Activated CD4-positive, alpha-beta T cell treated with anti-CD3 and anti-CD28 coated beads, Interleukin-2, amount 50 U/mL, for 1 hour (primary cell): ENCODE data around the gene PPP1R12B.
"Not testable (repeated sequence)": the region's sequence is repeated elsewhere in the genome, so short reads cannot be mapped to it uniquely, and the experiment has no call there.

Experiments
- DNase-seq: peaks from one replicate; pipeline ENCODE4 v3.0.0-alpha.2; 2020

Gene PPP1R12B

DNA sequence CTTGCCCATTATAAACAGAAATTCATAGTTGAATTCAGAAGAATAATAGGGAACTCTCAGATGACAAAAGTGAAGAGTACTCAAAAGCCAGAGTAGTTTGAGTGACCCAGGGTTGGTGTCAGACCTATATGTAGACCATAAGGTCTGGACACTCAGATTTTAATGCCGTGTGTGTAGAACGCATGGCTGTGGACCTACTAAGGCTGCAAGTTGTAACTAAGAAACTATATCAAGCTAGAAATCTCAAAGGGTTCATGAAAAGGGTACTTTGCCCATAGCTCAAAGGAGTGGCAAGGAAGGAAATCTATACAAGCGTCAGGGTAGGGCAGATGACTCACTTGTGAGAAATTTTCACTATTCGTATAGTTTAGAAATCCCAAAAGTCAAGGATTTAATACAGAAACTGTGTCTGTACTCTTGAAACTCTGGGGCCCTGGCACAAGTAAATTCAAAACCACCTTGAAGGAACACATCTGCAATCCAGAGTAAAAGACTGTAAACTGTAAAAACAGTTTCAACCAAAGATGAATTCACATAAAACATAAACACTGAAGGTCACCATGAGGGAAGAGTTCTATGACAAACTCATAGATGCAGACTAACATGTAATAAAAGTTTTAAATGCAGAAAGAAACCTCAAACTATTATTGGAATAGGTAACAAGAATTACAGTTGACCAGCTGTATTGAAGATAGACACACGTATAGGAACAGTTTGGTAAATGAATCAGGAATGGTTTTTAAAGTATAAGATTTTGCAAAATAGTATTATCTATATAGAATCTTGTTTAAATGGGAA lies 108.1 kb downstream of the PPP1R12B start:
- not testable (repeated sequence) for DNase-seq

DNA sequence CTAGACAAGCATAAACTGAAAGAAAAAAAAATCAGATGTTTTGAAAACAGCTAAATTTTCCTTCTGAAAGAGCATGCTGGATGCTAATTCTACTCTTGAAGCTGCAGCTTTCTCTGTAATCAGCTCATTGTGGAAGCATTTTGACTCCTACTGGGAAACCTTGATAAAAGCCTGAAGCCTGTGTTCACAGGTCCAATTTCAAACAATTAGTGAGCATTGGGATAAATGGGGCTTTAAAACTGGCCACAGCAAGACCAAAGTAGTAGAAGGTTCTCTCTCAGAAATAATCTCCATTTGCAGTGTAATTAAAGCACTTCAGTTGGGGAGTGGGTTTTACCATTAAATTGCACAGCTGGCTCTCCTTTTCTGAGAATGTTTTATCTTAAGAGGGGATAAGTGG lies 110.2 kb downstream of the PPP1R12B start:
- DNase-seq = not testable (repeated sequence)

DNA sequence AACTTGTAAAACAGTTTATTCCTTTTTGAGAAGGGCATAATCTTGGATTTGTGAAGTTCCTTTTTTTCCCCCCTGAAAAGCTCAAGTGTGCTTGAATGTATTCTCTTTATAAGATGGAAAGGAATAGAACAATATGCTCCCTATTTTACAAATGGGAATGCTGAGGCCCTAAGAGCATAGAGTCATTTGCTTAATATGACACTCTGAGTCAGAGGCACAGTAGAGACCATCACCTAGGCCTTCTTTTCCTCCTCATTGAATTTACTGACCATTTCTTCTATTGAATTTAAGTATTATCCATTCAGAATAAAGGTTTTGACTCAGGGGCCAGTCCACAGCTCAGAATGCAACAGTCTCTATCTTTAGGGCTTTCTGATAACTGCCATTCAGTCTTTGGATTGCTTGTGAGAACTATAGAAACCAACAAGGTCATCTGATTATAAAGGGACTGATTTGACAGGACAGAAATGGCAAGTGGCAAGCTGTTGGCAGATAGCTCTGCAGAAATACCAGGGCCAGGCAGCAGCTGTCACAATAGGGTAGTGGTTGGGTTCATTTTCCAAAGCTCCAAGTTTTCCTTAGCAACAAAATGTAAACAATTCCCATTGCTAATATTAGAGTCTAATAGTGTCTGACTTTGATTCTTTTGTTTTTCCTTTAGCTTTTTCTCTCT lies 111.1 kb downstream of the PPP1R12B start:
- not testable (repeated sequence) for DNase-seq

DNA sequence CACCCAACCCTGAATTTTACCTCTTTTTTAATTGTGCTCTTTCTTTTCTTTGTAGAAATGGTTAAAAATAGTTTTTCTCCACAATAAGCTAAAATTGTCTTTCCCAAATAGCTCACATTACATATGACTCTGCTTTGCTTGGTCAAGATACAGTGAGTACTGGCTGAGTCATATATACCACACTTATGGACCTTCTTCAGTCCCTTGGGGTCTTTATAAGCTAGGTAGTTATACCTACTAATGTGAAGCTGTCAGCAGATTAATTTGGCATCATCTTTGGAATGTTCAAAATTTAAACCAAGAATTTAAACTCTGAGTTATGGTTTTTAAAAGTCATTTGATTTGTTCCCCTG lies 111.6 kb downstream of the PPP1R12B start:
- not testable (repeated sequence) for DNase-seq

DNA sequence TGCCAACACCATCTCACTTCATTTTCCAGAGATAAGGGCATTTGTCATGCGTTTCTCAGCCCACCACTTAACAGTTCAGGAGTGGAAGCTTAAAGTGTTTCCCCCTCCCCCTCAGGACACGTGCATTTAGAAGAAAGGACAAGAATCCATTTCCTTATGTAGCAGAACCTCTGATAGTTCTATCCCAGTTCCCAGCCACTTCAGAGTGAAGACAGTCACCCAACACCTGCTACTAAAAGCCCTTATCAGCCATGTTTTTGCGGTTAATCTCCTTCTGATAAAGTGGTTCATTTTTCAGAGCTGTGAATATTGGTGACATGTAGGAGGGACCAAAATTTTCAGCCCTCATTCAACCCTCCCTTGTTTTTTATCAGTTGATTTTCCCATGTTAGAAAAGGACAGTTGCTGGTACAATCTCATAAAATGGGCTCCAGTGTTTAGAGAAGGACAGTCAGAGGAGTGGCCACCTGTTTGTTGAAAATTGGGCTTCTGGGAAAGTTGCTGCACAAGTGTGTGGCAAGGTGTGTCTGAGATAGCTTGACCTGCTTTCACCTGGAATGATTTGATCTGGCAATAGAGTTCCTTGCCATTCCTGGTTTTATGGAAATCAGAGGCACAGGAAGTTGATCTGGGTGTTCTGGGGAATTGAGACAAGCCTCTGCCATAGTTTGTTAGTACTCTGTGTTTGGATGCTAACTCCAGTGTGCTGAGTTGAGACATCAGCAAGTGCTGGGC lies 114.0 kb downstream of the PPP1R12B start:
- DNase-seq = no peak

DNA sequence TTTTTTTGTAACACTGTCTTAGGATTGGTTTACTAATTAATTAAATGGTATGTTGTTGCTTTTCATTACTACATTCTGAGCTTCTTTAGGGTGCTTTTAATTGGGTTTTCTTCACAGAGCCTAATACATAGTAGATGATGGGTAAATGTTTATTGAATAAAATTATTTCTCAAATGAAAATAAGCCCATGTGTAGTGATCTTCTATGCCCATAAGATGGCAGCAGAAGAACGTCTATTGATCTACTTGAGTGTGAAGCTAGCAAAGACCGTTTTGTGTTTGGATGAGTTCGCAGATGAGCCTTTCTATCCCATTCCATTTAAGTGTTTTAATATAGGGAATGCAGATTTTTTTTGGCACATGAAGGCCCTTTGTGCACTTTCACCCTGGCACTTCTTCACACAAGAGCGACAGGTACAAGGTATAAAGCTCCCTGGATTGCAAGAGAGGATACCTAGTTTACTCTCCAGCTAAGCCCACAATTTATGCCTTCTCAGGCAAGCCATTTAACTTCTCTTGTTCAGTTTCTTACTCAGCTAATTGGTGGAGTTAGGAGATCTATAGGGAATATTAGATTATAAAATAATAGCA lies 115.7 kb downstream of the PPP1R12B start:
- DNase-seq = not testable (repeated sequence)

DNA sequence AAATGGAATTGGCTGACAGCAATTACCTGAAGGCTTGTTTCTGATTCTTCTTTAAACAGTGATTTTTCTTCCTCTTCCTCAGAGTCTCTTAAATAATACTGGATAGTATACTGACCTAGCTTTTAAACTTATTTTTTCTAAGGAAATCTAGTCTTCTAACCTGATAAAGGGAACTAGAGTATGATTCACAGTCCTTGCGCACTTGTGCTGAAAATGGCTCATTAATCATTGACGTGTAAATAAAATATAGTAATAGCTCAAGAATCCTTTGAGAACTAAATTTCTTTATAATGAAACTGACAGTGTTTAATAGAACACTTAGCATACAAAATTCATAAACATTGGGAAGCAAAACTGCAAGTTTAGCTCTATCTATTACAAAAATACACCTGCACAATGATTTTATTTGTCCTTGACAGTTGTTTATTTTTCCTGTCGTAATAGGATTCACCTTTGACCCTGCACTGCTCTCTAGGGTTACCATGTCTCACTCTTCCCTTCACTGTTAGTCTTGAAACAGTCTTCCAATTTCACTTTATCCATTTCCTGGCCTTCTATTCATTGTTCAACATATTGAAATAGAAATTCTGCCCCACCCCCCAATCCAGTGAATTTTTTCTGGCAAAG lies 117.3 kb downstream of the PPP1R12B start:
- DNase-seq = not testable (repeated sequence)

DNA sequence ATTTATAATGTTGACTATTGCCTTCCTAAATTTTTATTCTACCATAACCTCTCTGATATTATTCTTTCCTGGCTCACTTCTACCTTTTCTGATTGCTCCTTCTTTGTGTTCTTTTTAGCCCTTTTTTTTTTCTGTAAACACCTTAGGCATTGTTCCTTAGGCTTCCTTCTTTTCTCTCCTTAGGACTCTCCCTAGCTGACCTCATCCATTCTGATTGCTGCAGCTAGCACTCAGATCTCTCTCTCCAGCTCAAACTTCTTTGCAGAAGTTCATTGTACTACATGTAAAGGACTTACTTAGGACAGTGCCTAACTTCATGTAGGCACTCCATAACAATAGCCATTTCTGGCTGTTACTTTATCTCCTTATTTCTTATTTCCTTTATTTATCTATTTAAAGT lies 117.8 kb downstream of the PPP1R12B start:
- DNase-seq = not testable (repeated sequence)

DNA sequence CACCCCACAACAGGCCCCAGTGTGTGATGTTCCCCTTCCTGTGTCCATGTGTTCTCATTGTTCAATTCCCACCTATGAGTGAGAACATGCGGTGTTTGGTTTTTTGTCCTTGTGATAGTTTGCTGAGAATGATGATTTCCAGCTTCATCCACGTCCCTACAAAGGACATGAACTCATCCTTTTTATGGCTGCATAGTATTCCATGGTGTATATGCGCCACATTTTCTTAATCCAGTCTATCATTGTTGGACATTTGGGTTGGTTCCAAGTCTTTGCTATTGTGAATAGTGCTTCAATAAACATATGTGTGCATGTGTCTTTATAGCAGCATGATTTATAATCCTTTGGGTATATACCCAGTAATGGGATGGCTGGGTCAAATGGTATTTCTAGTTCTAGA lies 118.9 kb downstream of the PPP1R12B start:
- DNase-seq = not testable (repeated sequence)

DNA sequence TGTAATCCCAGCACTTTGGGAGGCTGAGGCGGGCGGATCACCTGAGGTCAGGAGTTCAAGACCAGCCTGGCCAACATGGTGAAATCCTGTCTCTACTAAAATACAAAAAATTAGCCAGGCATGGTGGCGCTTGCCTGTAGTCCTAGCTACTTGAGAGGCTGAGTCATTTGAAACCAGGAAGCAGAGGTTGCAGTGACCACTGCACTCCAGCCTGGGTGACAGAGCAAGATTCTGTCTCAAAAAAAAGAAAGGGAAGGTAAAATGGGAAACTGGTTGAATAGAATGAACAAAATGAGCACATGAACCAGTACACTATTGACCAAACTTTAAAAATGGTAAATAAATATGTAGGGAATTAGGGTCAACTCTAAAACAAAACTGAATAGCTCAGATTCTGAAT lies 120.2 kb downstream of the PPP1R12B start:
- not testable (repeated sequence) for DNase-seq

DNA sequence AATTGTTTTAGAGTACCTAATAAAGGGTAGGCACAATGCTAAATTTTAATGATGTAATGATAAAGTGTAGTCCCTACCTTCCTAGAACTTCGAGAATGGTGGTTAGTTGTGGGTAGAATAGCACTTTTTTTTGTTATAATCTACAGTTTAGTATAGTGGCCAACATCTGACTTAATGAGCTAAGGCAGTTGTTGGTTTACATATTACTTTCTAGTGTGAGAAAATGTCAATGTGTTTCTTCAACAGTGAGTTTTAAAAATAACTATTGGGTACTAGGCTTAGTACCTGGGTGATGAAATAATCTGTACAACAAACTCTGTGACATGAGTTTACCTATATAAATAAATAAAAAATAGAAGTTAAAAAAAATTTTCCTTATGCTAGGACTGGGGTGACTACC lies 120.6 kb downstream of the PPP1R12B start:
- DNase-seq = not testable (repeated sequence)

DNA sequence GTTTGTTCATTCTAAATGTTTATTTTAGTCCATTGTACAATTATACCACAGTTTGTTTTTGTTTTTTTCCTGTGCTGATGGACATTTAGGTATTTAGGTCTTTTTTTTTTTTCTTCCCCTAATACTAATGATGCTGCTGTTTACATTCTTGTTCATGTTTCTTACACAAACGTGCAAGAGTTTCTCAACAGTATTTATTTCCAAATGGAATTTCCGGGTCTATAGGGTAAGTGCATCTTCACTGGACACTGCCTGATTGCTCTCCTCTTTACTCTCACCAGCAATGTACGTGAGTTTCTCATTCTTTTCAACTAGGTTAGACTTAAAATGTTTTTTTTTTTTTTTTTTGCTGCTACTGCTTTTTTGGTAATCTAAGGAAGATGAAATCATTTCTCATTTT lies 122.7 kb downstream of the PPP1R12B start:
- DNase-seq = no peak

DNA sequence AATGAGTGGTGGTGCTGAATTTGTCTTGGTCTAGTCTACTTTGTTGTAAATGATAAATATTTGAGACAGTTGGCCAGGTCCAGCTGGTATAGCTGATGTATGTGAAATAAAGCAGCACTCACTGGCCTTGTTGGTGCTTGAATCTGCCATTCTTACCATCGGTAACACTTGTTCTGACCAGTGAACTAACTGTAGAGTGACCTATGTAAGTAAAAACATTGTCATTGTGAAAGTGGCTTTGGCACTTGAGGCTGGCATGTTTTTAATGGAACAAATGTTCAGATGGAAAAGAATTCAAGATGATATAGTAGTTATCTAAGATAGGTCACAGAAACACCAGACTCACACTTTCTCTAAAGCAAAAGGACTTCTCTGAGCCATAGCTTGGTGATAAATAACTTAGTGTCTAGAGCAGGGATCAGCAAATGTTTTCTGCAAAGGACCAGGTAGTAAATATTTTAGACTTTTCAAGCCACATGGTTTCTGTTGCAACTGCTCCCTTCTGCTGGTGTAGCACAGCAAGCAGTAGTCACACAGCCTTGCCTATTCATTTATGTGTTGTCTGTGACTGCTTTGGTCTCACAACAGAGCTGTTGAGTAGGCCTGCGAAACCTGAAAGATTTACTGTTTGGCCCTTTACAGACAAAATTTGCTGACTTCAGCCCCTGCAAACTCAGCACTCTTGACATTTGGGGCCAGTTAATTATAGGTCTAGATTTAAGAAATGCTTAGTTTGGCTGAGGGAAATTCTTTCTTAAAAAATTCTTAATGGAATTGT lies 124.0 kb downstream of the PPP1R12B start:
- DNase-seq = not testable (repeated sequence)

DNA sequence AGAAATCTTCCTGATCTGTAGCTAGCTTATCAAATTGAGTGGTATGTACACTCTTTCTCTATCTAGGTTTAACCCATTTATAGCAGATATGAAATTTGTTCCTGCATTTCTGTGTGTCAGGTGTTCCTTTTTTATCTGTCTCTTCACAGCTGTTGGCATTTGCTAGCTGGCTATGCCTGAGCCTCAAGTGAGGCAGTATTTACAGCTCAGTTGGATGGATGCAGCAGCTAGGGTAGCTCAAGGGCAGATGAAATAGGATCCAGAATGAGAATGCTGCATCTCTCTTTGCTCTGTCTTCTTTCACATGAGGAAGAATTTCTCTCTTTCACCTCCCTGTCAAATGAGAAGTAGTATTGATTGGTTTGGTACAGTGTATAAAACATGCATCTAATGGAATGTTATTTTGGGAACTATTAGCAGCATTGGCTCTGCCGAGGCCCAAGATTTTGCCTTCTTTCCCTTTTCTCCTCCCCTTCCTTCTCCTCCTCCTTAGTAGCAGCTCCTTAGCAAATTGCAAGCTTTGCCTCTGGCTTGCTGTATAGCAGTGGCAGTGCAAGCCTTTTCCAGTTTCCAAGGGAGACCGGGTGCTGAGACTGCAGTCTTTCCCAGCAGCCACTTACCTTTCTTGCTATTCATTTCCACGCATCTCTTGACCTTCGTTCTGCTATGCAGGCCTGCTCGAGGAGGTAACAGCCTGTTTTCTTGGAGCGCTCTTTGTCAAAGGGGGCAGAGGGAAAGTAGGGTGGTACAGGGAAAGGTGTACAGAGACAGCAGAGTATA lies 125.0 kb downstream of the PPP1R12B start:
- DNase-seq = not testable (repeated sequence)

DNA sequence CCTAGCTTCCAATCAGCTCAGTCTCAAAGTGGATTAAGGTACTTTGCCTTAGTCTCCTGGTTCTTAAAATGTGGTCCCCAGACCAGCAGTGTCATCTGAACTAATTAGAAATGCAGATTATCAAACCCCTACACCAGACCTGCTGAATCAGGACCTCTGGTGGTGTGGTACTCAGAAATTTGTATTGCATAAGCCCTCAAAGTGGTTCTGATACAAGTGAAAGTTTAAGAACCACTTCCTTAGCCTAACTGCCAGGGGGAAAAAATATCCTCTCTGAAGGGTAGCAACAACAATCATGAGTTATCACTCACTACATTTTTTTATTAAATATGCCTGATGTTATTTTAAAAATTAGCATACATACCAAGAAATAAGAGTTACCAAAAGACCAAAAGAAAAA lies 131.2 kb downstream of the PPP1R12B start:
- not testable (repeated sequence) for DNase-seq

DNA sequence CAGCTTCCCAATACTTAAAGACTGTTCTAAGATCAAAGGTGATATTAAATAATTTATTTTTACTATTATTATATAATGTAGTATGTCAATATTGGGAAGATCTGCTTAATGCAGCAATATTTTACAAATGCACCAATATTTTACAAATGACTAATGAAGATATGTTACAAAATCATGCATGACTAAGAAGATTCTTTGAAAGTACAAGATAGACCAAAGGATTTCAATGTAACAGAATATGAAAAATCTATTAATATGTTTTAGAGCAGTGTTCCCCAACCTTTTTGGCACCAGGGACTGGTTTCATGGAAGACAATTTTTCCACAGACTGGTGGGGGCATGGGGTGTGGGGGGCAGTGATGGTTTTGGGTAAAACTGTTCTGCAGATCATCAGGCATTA lies 132.1 kb downstream of the PPP1R12B start:
- DNase-seq = not testable (repeated sequence)

DNA sequence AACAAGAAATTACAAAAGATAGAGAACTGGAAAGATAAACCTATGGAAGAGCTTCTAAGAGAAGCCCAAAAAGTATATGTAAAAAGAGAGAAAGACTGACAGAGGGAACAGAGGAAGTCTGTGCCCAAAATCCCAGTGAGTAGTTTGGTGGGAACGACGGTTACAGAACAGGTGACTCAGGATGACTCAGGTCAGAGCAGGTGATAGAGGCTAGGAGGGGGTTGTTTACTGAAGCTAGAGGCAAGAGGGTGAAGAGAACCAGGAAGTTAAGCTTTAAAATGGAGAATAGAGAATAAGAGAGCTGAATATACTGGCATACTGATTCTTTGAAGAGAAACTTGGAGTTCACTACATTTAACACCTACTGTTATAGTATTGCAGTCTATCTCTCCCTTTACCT lies 134.9 kb downstream of the PPP1R12B start:
- not testable (repeated sequence) for DNase-seq

DNA sequence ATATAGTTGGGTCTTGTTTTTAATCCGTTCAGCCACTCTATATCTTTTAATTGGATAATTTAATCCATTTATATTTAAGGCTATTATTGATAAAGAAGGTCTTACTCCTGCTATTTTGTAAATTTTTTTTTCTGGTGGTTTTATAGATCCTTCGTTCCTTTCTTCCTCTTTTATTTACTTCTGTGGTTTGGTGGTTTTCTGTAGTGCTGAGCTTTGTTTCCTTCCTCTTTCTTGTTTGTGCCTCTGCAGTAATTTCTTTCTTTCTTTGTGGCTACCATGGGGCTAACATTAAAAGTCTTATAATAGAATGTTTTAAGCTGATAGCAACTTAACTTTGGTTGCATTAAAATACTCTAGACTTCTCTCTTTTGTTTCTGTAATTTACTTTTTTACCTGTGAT lies 135.5 kb downstream of the PPP1R12B start:
- not testable (repeated sequence) for DNase-seq

DNA sequence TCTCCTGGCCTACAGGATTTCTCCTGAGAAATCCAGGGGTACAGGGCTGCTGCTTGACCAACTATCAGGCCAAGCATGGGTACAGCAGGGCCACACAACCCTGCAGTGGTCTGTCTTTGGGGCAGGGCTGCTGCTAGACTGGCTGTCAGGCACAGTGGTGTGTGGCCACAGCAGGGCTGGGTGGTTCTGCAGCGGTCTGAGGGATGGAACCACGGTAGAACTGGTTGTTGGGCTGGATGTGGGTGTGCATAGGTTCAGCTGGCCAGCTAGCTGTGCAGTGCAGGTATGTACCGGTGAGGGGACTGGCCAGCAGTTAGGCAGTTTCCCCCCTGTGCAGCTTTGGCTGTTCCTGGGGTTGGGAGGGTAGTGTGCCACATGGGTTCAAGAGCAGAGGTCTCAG lies 136.3 kb downstream of the PPP1R12B start:
- DNase-seq = not testable (repeated sequence)

DNA sequence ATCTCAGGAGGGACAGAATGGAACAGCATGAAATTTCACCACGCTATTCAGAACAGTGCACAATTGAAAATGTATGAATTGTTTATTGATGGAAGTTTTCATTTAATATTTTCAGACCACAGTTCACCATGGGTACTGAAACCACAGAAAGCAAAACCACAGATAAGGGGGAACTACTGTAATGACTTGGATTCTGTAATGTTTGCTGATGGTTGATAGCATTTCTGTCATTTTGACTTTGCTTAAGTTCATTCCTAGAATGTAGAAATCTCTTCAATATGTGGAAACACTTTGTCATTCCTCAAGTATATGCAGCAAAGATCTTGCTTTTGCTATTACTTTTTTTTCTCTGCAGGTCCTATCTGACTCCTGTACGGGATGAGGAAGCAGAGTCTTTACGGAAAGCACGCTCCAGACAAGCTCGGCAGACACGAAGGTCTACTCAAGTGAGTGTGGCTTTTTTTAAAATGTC lies 139.7 kb downstream of the PPP1R12B start:
- DNase-seq = not testable (repeated sequence)

DNA sequence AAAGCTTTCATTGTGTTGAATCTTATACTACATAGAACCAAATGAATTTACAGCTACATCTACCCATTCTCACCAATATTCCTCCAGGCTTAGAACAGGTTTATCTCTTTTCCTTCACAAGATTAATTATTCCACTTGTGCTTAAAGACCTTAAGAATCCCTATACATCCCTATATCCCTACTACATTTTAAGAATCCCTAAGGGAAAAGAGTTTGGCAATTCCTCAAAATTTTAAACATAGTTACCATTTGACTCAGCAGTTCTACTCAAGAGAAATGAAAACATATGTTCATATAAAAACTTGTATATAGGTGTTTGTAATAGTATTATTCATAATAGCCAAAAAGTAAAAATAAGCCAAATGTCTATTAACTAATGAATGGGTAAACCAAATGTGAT lies 140.6 kb downstream of the PPP1R12B start:
- not testable (repeated sequence) for DNase-seq
